HAP-1 (cell line): ENCODE results near the gene MPDZ.

Experiments
- DNase-seq, 2 experiments: peaks; one replicate each; pipeline ENCODE4 v3.0.0-alpha.2; 2016 to 2020; ENCODE audit warnings: low spot score in 2 of 2
- H3K27me3 ChIP-seq: fragments of 250-450 bp; sonication (Bioruptor Pico); 2 replicates; pipeline ENCODE4 v1.5.1; 2020; ENCODE audit warnings: low read depth, mild to moderate bottlenecking, moderate library complexity
- H3K36me3 ChIP-seq: fragments of 250-450 bp; sonication (Bioruptor Pico); replicated peaks from 2 replicates; pipeline ENCODE4 v1.5.1; 2020; ENCODE audit warnings: mild to moderate bottlenecking
- H3K4me1 ChIP-seq: fragments of 250-450 bp; sonication (Bioruptor Pico); 2 replicates; pipeline ENCODE4 v1.5.1; 2020; ENCODE audit warnings: mild to moderate bottlenecking
- H3K4me3 ChIP-seq: fragments of 250-450 bp; sonication (Bioruptor Pico); 2 replicates; pipeline ENCODE4 v1.5.1; 2020; ENCODE audit warnings: mild to moderate bottlenecking, moderate library complexity
- H3K9me3 ChIP-seq: fragments of 250-450 bp; sonication (Bioruptor Pico); 2 replicates; pipeline ENCODE4 v1.5.1; 2020; ENCODE audit warnings: mild to moderate bottlenecking, moderate library complexity
- in situ Hi-C: fragments of 300-500 bp; cut with MboI; formaldehyde crosslinking; loops from 3 replicates; pipeline ENCODE4 v1.14.3; 2020; ENCODE audit warnings: low sequenced_read_pairs, inconsistent platforms, mixed read lengths

MPDZ gene

DNA sequence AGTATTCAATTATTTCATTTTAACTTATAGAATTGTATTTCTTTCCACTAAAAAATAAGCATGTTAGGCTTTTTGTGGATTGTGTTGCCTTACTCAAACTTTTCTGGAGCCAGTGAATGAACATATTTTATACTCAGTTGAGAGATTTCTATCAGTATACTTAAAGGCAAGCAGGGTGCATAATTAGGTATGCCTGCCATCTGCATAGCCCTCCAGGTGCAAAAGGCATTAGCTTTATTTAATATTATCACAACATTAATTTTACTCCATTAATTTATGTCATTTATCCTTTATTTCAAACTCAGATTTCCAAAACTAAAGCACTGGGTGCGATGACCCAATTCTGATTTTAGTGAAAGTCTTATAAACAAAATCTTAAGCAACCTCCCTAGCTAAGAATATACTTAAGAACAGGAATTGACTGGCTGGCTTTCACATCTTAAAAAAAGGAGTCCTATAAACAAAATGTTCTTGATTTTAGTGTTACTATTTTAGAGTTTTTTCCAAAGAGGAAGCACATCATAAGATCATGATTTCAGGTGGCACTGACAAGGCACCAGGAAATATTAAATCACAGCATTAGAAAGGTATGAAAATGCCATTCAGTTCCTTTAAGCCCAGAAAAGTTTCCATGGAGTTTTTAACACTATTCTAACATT, 178.4 kb downstream of the MPDZ start:
- in situ Hi-C loops = no loop called here
- Histone ChIP-seq H3K9me3 (no peaks in the 10 kb centered on the region), H3K4me1 (no peaks in the 10 kb centered on the region; the same call in 1 of the 2 replicates), H3K27me3 (no peaks in the 10 kb centered on the region), H3K4me3 (no peak overlapping the region), H3K36me3 (0 out of 2 replicates have a peak, but pooled peaks cover 4% of the 10 kb centered on the region)
- no peak for DNase-seq

- H3K4me1 ChIP-seq = no peaks in the 10 kb centered on the region
- H3K9me3 ChIP-seq = no peaks in the 10 kb centered on the region
- no peak for DNase-seq
- no peaks in the 10 kb centered on the region for H3K36me3 ChIP-seq
- no peak overlapping the region for H3K4me3 ChIP-seq
- in situ Hi-C loops = no loop called here
- H3K27me3 ChIP-seq = no peaks in the 10 kb centered on the region
Observed at GRCh38 chr9:13095056-13095455, 184.4 kb downstream of the MPDZ start.

- no peak for DNase-seq
- H3K4me3 ChIP-seq = no peak overlapping the region
- H3K4me1 ChIP-seq = peaks cover 3% of the 10 kb centered on the region; the same call in 1 of the 2 replicates
- in situ Hi-C loops = no loop called here
- H3K36me3 ChIP-seq = no peaks in the 10 kb centered on the region
- no peaks in the 10 kb centered on the region for H3K27me3 ChIP-seq
- no peaks in the 10 kb centered on the region for H3K9me3 ChIP-seq
Observed at GRCh38 chr9:13090628-13091027, 188.9 kb downstream of the MPDZ start.

DNA sequence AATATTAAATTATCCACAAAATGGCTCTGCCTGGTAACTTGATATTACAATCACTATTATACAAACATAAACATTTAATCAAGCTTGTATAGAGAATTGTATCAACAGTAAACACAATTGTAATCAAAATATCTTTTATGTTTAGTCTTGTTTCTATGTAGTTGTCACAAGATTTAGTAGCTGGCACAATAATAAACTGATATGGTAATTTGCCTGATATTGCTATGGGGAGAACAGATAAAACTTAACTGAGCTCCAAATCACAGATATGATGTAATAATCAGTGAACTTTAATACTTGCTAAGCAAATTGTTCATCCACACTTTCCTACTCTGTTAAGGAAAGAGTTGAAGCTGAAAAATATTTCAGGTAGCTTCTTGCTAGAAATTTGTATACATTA, 189.8 kb downstream of the MPDZ start:
- DNase-seq = no peak
- in situ Hi-C loops = no loop called here
- no peak overlapping the region for H3K4me3 ChIP-seq
- no peaks in the 10 kb centered on the region for H3K27me3 ChIP-seq
- H3K4me1 ChIP-seq = peaks cover 3% of the 10 kb centered on the region; the same call in 1 of the 2 replicates
- no peaks in the 10 kb centered on the region for H3K36me3 ChIP-seq
- no peaks in the 10 kb centered on the region for H3K9me3 ChIP-seq

DNA sequence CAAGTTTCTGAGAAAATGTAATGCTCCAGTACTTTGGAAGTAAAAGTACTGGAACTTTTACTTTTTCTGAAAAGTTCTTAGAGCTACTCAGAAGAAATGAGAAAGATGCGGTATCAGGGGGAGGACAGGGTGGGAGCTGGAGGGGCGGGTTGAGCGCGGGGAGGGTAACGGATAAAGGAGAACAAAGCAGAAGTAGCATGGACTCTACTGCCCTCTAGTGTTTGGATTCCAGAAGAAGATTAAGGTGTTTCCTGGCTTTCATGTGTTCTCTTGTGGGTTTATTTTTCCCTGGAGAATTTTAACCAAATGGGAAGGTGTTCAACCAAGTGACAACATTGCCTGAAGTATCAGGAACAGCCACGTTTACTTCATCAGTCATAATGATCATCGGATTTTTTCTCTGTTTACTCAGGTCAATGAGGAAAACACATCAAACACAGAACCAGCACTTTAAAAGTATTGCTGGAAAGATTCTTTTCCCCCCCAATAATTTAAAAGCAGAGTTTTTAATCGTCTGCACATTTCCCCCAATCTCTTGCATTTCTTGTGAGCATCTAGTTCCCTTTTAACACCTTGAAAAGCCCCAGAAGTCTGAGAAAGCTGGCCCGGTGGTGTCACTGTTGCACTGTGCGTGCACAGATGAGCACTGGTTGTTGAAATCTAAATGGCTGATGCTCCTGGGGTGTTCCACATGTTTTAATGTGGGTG, 190.6 kb downstream of the MPDZ start:
- DNase-seq = peak; percentile 56 to 70
- Histone ChIP-seq H3K4me1 (peaks cover 4% of the 10 kb centered on the region), H3K27me3 (no peaks in the 10 kb centered on the region), H3K4me3 (no peak overlapping the region), H3K9me3 (no peaks in the 10 kb centered on the region), H3K36me3 (no peaks in the 10 kb centered on the region)
- in situ Hi-C loops = no loop called here

- Histone ChIP-seq H3K9me3 (no peaks in the 10 kb centered on the region), H3K4me1 (peaks cover 12% of the 10 kb centered on the region), H3K4me3 (no peak overlapping the region), H3K36me3 (no peaks in the 10 kb centered on the region), H3K27me3 (no peaks in the 10 kb centered on the region)
- peak; percentile 14 to 81 for DNase-seq
- in situ Hi-C loops = no loop called here
Observed at GRCh38 chr9:13083963-13084528, 195.4 kb downstream of the MPDZ start.

DNA sequence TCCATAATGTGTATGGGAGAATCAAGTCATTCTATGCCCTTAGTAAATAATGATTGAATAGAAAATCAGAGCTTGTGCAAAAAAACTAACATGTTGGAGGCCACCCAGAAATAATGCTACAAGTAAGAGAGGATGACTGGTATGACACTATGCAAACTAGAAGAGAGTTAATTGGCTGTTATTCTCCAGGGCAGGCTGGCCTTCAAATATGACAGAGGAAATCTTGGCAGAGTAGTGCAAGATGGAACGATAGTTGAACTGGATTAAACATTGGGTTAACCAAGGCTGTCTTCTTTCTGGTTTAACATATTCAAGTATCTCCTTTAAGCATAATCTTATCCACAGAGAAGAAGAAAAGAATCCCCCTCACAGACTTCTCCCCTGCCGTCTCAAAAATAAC, 196.1 kb downstream of the MPDZ start:
- Histone ChIP-seq H3K36me3 (no peaks in the 10 kb centered on the region), H3K4me1 (peaks cover 10% of the 10 kb centered on the region), H3K9me3 (no peaks in the 10 kb centered on the region), H3K4me3 (no peak overlapping the region), H3K27me3 (no peaks in the 10 kb centered on the region)
- DNase-seq = no peak
- in situ Hi-C loops = no loop called here

- no peak overlapping the region for H3K4me3 ChIP-seq
- H3K4me1 ChIP-seq = peaks cover 10% of the 10 kb centered on the region
- H3K27me3 ChIP-seq = no peaks in the 10 kb centered on the region
- no peaks in the 10 kb centered on the region for H3K9me3 ChIP-seq
- no peak for DNase-seq
- in situ Hi-C loops = no loop called here
- H3K36me3 ChIP-seq = no peaks in the 10 kb centered on the region
Observed at GRCh38 chr9:13082796-13083195, 196.7 kb downstream of the MPDZ start.

DNA sequence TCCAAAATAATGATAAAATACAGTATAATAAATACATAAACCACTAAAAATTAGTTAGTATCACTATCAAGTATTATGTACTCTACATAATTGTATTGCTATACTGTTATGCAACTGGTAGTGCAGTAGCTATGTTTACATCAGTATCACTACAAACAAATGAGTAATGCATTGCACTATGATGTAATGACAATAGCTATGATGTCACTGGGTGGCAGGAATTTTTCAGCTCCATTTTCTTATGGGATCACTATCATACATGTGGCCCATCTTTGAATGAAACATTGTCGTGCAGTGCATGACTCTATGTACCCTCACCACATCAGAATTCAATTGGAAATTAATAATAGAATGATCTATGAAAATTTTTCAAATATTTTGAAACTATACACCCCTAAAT, 201.3 kb downstream of the MPDZ start:
- DNase-seq = no peak
- no peaks in the 10 kb centered on the region for H3K36me3 ChIP-seq
- in situ Hi-C loops = no loop called here

GRCh38 chr9:13076616-13077015, 202.9 kb downstream of the MPDZ start:
- in situ Hi-C loops = no loop called here
- H3K4me1 ChIP-seq = no peaks in the 10 kb centered on the region
- no peak for DNase-seq
- no peaks in the 10 kb centered on the region for H3K9me3 ChIP-seq
- no peaks in the 10 kb centered on the region for H3K27me3 ChIP-seq
- H3K4me3 ChIP-seq = no peak overlapping the region
- H3K36me3 ChIP-seq = no peaks in the 10 kb centered on the region

More for the DNA sequence above, 201.3 kb downstream of the MPDZ start:
- no peaks in the 10 kb centered on the region for H3K9me3 ChIP-seq
- peaks cover 2% of the 10 kb centered on the region; the same call in 1 of the 2 replicates for H3K4me1 ChIP-seq
- H3K27me3 ChIP-seq = no peaks in the 10 kb centered on the region
- H3K4me3 ChIP-seq = no peak overlapping the region

DNA sequence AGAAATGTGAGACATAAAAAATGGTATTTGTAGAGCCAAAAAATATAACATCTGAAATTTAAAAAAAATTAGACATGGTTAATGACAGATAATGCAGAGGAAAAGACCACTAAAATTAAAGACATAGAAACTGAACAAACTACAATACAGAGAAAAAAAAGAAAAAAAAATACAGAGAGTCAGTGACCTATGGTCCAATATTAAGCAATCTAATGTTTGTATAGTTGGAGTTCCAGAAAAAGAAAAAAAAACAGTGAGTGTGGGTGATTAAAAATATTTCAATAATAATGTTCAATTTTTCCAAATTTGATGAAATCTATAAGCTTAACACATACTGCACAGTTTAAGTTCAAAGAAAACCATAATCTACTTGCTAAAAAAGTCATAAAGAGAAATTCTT, 207.6 kb downstream of the MPDZ start:
- DNase-seq = no peak
- in situ Hi-C loops = no loop called here
- no peak overlapping the region for H3K4me3 ChIP-seq
- H3K36me3 ChIP-seq = no peaks in the 10 kb centered on the region
- no peaks in the 10 kb centered on the region for H3K9me3 ChIP-seq
- H3K4me1 ChIP-seq = no peaks in the 10 kb centered on the region; the same call in 1 of the 2 replicates
- H3K27me3 ChIP-seq = no peaks in the 10 kb centered on the region

DNA sequence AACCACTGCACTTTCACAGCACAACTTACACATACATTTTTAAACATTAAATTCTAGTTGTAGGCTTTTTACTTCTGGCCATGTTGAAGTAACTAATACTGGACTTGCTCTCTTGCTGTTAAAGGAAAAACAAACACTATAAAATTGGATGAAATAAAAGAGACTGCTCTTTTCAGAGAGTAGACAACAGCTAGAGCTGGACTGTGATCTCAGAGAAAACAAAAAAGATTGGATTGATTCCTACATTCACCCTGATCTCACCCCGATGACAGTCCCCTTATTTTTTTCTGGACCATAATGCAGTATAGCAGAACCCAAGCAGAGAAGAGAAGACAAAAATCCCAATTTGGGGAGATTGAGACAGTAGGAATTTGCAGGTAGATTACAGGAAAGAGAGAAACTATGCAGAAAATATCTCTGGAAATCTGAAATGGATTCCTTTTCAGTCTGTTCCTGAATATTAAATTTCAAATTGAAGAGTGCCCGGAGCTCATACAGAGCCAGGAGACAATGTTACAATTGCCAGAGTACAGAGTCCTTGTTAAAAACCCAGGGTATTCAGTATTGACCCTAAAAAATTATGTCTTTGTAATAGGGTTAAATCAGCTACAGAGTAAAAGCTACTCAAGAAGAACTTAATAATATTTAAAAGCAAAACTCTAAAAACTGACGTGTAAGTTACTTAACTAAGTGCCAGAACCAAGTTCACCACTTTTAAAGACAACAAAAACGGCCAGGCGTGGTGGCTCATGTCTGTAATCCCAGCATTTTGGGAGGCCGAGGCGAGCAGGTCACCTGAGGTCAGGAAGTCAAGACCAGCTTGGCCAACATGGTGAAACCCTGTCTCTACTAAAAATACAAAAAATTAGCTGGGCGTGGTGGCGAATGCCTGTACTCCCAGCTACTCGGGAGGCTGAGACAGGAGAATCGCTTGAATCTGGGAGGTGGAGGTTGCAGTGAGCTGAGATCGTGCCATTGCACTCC, 208.6 kb downstream of the MPDZ start:
- Histone ChIP-seq H3K4me3 (no peak overlapping the region), H3K9me3 (no peaks in the 10 kb centered on the region), H3K36me3 (no peaks in the 10 kb centered on the region), H3K27me3 (no peaks in the 10 kb centered on the region), H3K4me1 (no peaks in the 10 kb centered on the region; the same call in 1 of the 2 replicates)
- in situ Hi-C loops = no loop called here
- no peak for DNase-seq

- in situ Hi-C loops = no loop called here
- H3K27me3 ChIP-seq = no peaks in the 10 kb centered on the region
- no peak overlapping the region for H3K4me3 ChIP-seq
- no peaks in the 10 kb centered on the region for H3K36me3 ChIP-seq
- H3K4me1 ChIP-seq = no peaks in the 10 kb centered on the region; the same call in 1 of the 2 replicates
- no peak for DNase-seq
- no peaks in the 10 kb centered on the region for H3K9me3 ChIP-seq
Observed at GRCh38 chr9:13069498-13069897, 210.0 kb downstream of the MPDZ start.
